NCI-H460 (cell line): Measurements from ENCODE around the gene FBXO10. TPM values are rescaled to one million over a fixed set of nuclear protein-coding genes. Genes with fewer than 3 reads are reported as not detected.

ENCODE experiments used
- DNase-seq: peaks from one replicate; pipeline ENCODE4 v3.0.0-alpha.2; 2016; ENCODE audit warnings: low read depth; ENCODE audit errors: extremely low read depth
- total RNA-seq: library from RNA; depleted of rRNA; stranded (reverse); fragments of >200 nt; shearing (Covaris generic); gene quantifications from 2 replicates; pipeline ENCODE4 v1.2.3, GENCODE V29; 2014

Gene FBXO10
- total RNA-seq, 1 experiment from 2014 or later = 2.0 TPM

DNA sequence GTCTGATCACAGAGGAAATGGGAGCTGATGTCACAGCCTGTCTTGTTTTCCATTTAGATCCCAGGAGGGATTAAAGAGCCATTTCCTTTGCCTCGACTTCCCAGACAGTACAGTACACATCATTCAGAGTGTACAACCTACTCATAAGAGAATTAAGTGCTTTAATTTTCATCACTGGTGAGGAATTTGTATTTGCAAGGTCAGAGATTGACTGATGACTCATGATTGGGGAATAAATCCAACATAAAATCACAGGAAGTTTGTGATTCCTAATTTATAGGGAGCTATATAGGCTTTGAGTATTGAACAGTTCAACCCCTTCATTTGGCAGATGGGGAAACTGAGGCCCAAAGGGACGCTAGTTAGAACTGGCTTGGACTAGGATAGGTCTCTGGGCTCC is 20.3 kb upstream of the FBXO10 start:
- no peak for DNase-seq

DNA sequence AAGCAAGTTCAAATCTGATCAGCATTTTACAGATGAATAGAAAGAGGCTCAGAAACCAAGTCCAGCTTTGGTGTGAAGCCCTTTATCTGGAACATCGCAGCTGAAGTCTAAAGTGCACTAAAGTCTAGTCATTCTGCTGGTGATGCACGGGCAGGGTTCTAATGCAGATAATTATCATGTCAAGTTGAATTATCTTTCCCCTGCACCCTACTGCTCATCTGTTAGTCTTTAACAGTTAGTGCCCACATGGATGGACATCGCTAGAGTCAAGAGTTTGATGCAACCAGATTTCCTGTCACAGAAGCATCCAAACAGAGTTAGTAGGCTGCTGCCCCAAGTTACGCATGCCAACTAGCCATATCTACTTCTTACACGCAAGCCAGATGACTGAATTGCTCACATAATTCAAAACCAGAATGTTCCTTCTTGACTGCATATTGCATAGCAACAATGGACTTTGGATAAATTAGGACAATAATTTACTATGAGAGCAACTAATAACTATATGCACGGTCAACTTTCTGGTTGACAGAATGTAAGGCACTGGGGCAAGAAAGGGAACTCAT is 17.8 kb upstream of the FBXO10 start:
- DNase-seq = no peak

DNA sequence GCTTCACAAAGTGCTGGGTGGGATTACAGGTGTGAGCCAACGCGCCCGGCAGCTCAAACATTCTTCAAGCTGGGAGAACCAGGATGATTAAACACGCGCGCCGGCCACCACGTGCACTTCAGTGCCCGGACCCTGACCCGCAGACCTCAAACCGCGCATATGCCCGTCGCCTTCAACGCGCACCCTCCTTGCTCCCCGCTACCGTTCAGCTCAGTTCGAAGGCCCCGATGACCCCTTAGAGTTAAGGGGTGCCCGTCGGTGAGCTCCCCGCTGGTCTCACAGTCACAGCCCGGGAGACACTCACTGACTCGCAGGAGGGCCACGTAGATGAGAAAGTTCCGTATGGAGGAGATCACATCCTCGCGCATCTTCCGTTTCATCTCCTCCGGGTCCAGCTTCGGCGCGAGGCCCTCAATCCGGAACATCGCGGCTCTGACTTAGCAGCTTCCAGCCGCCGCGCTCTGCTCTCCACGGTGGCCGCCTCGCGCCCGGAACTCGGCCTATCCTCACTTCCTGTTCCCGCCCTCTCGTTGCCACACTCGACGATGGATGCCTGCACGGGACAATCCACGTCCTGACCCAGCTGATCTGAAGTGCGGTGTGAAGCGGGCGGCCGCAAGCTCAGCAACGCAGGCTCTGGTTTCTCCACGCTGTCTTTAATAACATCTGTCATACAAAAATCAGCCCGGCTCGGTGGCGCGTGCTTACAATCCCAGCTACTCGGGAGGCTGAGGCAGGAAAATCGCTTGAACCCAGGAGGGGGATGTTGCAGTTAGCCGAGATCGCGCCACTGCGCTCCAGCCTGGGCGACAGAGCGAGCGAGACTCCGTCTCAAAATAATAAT is 16.1 kb upstream of the FBXO10 start, which contains the start of gene TOMM5:
Gene TOMM5, minus strand, starts transcription at position 490 of the 844 bp plus-strand sequence. Its CDS starts 65 bp downstream, at position 425.
- DNase-seq = peak; percentile 85

DNA sequence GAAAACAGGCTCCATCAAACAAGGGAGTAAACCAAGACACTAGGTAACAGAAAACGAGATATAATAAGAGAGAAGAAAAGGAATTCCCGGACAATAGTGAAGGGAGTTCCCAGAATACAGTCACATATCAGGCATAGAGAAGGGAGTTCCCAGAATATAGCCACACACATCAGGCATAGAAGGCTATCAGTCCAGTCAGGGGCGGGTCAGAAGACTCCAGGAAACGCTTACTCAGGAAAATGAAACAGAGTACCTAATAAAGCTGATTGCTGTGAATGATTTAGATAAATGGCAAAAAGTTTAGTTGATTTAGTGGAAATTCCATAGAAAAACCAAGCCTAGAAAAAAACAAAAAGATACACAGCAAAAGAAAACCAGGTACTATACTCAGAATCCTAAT is 11.3 kb upstream of the FBXO10 start:
- no peak for DNase-seq

DNA sequence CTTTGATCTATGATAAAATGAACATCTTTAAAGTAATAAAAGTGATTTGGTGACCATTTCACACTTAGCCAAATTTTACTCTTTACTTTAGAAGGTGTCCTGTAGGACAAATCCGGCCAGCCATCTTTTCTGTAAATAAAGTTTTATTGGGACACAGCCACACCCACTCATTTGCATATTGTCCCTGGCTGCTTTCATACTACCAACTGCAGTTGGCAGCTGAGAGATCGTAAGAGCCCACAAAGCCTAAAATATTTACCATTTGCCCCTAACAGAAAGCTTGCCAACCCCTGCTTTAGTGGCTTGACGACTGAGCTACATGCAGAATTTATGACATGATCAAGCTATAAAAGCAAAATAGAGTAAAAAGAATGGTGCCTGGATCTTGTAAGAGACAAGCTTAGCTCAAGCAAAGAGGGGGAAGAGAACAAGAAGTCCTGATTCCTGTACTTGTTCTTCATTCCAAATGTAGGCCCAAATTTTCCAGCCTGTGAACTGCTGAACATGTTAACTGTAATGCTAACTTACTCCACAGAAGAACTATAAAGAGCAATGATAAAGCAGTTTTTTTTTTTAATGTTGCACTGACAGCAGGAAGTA is 7.4 kb upstream of the FBXO10 start:
- no peak for DNase-seq

DNA sequence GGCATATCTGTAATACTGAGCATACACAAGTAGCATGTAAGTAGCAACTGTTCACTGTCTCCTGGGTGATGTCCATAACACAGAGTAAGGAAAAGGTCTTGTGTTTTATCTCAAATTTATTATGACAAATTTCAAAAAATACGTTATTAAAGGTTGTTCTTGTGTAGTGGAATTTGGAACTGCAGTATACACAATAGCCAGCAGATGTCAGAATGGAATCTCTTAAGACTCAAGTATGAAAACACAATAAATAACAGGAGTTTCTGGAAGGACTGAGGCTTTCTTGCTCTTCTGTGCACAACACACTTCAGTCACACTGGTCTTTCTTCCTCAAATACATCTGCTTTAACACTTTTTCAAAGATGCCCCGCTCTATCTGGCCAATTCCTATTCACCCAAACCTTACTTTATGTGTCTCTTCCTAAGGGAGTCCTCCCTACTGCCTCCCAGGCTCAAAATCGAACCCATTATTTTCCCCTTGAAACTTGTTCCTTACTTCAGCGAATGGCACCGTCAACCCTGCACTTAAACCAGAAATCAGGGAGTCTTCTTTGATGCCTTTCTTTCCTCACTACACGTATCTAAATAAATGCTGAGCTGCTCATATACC is 6.5 kb upstream of the FBXO10 start:
- peak; percentile 33 for DNase-seq

DNA sequence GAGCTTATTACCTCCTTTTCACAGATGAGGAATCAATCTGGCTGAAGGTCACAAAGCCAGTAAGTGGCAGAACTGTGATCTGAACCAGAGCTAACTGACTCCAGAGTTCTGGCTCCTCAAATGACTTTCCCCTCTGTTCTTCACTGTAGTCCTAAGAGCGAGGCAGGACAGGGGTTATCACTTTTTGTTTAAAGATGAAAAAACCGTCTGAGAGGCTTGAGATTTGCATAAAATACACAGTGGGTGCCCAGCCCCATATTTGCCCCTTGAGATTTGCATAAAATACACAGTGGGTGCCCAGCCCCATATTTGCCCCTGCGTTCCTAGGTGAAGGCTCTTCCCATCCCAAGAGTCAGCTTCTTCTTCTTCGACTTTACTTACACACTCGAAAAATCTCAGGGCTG is 667 bp downstream of the FBXO10 start:
- DNase-seq = no peak

DNA sequence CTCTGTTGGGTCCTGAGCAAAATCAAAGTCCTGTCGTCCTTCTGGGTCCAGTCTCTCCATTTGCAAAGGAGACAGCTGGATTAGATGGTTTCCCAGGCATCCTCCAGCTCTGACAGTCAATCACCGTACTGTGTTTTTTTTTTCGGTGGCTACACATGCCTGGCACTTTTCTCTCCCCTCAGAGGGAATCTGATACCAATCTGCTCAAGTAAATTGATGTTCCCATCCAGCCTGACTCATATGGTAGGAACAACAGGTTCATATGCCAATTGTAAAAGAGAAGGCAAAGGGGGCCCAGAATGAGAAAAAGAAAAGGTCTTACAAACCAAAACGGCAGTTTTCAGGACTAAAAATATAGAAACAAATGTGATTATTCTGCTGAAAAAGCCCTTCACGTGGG is 1.2 kb downstream of the FBXO10 start:
- no peak for DNase-seq

DNA sequence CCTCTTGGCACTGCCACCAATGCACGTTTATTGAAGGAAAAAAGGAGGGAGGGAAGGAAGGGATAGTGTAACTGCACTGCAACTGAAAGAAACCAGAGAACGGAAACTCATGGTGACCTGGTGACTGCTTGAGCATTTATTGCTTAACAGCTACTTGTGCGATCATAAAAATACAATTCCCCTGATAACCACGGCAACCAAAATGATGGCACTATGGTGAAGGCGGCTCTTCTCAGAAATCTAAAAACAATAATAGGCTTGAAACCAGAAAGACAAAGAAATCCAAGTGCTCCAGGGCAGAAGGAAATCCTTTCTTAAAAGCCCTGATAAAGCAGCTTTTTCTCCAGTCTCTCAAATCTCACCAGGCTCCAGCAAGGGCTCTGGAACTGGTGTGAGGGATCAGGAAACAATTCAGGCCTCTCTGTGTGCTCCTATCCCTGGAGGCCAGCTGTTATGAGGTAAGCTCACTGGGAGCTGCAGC is 1.9 kb downstream of the FBXO10 start:
- peak; percentile 33 for DNase-seq

DNA sequence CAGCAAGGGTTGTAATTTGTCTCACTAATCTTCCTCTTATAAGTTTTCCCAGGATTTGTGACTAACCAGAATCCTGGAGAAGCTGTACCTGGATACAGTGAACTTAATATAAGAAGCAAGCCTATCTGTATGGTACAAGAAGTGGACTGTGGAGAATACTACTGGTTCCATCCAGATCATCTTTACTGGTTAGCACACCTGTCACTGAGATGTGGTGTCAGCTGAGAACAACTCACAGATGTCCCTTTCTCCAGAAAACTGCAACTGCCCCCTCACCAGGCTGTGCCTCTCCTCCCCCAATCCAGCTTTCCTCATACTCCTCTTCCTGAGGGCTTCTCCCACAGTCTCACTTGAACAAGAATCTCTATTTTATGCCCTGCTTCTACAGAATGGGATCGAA is 4.9 kb downstream of the FBXO10 start:
- no peak for DNase-seq

DNA sequence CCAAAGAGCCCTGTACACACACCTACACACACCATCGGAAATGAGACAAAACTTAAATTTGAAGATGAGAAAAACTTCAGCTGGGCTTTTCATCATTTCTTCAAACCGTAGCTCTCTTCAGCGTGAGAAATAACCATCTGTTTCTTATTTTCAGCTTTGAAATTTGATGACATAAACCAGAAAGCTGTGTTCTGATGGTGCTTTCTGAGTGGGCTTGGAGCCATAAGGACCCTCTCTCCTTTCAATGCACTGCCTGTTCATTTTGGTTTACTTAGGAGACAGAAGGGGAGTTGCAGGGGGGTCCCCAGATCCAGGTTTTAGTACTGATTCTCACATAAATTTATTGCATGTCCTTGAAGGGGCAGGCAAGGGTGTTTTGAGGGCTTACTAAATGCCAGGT is 9.5 kb downstream of the FBXO10 start:
- DNase-seq = no peak

DNA sequence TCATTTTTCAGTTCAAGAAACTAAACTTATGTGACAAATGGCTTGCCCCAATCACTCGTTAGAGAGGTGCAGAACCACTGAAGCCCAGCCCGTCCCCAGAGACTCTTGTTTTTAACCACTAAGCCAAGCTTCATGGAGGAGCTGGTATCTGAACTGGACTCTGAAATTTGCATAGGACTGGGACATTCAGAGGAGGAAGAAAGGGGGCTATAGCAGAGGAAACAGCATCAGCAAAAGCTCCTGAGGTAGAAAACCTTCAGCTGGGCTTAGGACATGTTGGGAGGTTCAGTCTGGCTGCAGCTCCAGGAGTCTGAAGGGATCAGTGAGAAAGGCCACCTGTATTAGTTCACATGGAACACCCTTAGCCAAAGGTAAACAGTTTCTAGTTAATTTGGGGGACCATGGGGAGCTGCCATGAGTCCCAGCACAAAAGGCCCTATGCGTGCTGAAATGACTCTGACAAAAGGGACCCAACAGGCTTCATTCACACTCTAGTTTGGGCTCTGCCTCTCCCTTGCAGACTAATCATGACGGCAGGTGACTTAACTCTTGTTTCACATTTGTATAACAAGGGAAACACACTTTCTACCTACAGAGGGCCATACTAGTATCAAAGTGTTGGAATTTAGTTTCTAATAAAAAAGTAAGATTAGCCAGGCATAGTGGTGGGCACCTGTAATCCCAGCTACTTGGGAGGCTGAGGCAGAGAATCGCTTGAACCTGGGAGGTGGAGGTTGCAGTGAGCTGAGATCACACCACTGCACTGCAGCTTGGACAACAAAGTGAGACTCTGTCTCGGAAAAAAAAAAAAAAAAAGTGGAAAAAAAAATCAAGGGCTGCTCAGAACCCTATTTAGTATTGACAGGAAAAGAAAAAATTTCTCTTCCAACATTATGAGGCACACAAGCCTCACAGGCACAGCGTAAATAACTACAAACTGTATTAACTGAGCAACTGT is 10.2 kb downstream of the FBXO10 start:
- DNase-seq = no peak

DNA sequence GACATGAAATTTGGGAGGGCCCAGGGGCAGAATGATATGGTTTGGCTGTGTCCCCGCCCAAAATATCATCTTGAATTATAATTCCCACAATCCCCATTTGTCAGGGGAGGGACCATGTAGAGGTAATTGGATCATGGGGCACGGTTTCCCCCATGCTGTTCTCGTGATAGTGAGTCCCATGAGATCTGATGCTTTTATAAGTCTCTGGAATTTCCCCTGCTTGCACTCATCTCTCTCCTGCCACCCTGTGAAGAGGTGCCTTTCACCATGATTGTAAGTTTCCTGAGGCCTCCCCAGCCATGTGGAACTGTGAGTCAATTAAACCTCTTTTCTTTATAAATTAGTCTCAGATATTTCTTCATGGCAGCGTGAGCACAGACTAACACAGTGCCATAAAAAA is 11.3 kb downstream of the FBXO10 start:
- DNase-seq = no peak

DNA sequence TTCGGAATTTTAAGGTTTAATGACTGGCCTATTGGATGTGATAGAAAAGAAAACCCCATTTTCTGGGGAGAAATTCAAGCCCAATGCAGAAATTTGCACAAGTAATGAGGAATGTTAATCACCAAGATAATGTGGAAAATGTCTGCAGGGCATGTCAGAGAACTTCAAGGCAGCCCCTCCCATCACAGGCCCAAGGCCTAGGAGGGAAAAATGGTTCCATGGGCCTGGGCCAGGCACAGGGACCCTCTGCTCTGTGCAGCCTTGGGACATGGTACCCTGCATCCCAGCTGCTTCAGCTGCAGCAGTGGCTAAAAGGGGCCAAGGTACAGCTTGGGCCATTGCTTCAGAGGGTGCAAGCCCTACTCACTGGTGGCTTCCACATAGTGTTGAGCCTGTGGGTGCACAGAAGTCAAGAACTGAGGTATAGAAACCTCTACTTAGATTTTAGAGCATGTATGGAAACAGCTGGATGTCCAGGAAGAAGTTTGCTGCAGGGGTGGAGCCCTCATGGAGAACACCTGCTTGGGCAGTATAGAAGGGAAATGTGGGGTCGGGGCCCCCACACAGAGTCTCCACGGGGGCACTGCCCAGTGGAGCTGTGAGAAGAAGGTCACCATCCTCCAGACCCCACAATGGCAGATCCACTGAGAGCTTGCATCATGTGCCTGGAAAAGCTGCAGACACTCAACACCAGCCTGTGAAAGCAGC is 12.2 kb downstream of the FBXO10 start:
- no peak for DNase-seq

DNA sequence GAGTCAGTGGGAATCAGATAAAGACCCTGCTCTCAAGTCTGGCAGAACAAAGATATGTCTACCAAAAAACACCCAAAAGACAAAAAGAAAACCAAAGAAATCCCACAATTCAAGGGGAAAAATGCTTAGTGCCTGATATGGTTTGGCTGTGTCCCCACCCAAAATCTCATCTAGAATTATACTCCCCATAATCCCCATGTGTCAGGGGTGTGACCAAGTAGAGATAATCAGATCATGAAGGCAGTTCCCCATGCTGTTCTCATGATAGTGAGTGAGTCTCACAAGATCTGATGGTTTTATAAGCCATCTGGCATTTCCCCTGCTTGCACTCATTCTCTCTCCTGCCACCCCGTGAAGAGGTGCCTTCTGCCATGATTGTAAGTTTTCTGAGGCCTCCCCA is 13.4 kb downstream of the FBXO10 start:
- no peak for DNase-seq

DNA sequence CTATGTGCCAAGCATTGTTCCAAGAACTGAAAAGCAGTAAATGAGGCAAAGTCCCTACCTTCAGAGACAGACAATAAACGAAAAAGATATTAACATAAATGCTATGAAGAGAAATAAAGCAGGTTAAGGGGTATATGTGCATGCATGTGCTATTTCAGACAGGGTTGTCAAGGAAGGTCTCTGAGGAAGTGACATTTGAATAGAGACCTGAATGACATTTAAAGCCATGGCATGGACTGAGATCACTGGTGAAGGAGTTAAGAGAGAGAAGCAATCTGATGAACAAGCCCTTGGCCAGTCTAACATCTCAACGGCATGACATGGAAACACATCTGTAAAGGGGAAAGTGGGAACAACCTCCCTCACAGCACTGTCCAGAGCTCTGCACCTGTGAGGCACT is 14.5 kb downstream of the FBXO10 start:
- no peak for DNase-seq

DNA sequence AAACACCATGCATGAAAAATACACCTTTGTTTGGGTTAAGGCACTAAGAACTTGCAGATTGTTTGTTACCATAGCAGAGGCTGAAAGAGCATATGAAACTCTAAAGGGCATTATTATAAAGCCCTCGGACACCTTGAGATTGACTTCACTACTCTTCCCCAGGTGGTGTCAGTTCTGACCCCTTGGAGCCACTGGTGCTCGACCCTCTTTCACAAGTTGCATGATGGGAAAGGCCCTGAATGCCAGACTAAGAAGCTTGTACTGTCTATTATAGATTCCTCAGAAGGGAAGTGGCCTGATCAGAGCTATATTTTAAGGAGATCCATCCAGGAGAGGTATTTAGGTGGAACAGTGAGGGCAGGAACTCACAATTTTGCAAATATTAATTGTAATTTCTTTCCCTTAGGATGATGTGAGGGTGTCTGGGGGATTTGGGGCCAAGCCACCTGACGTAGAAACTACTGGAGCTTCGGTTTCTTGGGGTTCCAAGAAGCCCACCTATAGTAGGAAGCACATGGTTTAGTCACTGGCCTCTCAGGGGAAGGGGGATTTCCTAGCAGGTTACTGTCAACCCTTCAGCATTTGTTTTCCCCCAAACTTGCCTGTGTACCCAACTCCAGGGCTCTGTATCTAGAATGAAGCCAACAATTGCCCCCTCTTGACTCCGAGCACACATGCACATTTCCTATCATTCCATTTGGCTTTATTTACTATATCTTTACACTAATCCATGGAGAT is 16.2 kb downstream of the FBXO10 start:
- DNase-seq = no peak

DNA sequence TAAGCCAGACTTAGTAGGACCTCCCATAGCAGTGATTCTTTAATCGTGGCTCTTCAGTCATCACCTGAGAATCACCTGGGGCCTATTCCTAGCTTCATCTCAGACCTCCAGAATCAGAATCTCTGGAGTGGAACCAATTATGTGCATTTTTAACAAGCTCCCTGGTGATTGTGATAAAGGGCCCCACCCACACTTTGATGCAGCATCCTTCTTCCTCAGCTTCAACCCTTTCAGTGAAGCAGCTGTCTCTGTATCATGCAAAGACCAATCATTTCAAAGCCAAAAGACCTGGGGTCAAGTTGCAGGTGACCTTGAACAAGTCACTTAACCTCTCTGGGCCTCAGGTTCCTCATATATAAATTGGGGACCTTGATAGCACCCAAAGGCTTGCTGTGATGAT is 17.1 kb downstream of the FBXO10 start:
- no peak for DNase-seq

DNA sequence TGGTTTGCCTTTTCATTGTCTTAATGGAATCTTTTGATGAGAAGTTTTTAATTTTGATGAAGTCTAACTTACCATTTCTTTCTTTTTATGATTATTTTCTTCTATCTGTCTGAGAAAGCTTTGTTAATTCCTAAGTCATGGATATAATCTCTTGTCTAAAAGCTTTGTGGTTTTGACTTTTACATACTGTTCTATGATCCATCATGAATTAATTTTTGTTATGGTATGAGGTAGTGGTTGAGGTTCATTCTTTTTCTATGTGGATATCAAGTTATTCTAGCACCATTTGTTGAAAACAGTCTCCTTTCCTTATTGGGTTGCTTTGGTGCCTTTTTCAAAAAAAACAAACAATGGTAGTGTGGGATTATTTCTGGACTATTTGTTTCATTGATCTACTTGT is 20.4 kb downstream of the FBXO10 start:
- DNase-seq = no peak
